DMS114 treated with DMSO at 0.1 percent for 48 hours (cell line): ENCODE measurements around the gene KLHDC7B.
"Not testable (repeated sequence)": the region's sequence is repeated elsewhere in the genome, so short reads cannot be mapped to it uniquely, and the experiment has no call there.

Source experiments
- DNase-seq: peaks from one replicate; lab custom pipeline; 2025; ENCODE audit not compliant: unreplicated experiment; lab: John Stamatoyannopoulos, UW

KLHDC7B gene

GRCh38 chr22:50517495-50518260 is 28.0 kb upstream of the KLHDC7B start:
- DNase-seq, result no peak

DNA sequence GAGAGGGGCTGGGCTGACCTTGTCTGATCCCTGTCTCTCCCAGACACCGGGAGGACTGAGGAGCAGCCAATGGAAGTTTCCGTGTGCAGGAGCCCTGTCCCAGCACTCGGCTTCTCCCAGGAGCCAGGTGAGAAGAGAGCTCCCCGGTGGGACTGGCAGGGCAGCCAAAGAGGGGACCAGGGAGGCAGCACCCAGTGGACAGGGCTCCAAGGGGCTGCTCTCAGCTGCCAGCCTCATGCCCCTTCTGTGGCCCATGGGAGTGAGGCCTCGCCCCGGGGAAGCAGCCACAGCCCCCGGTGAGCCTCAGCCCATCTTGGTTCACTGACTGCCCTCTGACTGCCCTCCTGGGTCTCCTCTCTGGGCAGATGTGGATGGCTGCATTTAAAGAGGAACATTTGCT is 27.1 kb upstream of the KLHDC7B start:
- DNase-seq, result no peak

GRCh38 chr22:50519151-50519550 is 26.5 kb upstream of the KLHDC7B start:
- DNase-seq, result no peak

- not testable (repeated sequence) for DNase-seq
Measured at GRCh38 chr22:50520184-50520583, 25.5 kb upstream of the KLHDC7B start.

DNA sequence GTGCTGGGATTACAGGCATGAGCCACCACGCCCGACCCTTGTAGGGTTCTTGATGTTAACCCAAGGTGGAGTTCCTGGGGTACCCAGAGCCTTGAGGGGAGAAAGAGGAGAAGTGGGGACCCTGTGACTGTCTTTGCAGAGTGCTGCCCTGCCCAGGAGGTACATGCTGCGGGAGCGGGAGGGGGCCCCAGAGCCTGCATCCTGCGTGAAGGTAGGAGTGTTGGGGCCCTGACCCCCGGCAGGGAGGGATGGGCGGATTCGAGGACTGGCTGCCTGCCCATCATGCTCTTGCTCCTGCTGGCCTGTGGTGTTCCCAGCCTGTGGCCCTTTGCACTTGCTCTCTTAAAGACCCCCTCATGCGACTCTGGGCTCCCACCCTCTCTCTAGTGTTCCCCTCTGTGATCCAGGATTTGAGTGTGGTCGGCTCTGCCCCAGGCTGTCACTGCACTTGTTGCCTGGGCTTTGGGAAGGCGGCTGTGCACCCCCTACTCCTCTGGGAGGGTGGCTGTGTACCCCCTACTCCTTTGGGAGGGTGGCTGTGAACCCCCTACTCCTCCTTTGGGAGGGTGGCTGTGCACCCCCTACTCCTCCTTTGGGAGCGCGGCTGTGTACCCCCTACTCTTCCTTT is 24.8 kb upstream of the KLHDC7B start:
- DNase-seq, result no peak

DNA sequence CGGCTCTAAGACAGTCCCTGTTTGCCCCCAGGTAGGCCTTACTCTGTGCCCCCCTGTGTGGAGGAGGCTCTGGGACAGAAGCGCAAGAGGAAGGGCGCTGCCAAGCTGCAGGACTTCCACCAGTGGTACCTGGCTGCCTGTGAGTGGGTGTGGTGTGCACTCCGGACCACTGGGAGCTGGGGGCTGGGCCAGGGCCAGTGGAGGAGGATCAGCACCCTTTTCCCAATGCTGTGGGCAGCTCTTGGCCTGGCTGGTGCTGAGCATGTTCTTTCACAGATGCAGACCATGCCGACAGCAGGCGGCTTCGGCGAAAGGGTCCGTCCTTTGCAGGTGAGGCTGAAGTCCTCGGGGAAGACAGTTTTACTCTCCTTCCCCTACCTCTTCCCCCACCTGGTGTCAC is 24.0 kb upstream of the KLHDC7B start:
- DNase-seq, result no peak

DNA sequence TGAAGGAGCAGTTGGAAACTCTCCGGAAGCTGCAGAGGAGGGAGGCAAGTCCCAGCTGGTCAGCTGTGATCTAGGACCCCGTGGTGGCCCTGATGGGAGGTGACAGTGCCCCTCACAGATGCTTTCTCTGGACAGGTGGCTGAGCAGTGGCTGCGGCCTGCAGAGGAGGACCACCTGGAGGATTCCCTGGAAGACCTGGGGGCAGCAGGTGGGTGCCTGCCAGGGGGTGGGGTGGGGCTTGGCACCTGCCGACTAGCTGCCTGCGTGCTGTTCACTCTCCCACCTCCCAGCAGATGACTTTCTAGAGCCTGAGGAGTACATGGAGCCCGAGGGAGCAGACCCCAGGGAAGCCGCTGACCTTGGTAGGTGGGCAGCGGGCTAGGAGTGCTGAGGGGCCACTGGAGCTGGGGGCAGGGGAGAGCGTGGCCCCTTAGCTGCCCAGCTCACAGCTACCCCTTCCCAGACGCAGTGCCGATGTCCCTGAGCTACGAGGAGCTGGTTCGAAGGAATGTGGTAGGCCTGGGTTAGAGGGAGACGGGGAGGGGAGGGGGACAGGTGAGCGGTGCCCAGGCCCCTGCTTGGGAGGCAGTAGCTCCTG is 23.4 kb upstream of the KLHDC7B start:
- no peak for DNase-seq

- DNase-seq, result no peak
Measured at GRCh38 chr22:50522806-50523438, 22.8 kb upstream of the KLHDC7B start.

DNA sequence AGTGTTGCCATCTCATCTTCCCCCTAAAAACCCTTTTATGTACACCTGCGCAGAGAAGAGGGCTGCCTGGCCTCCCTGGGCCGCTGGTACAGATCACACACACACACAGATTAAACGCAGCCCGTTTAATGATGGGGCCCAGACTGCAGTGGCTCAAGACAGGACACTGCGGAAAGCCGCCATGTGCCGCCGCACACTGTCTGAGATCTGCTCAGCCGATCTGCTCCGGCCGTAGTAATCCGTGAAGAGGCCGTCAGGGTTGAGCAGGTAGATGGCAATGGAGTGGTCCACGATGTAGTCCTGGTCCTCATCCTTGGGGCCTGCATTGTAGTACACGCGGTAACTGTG is 22.3 kb upstream of the KLHDC7B start:
- DNase-seq, result no peak

GRCh38 chr22:50523806-50524675 is 21.7 kb upstream of the KLHDC7B start:
- no peak for DNase-seq

GRCh38 chr22:50524676-50525103 is 21.0 kb upstream of the KLHDC7B start:
- no peak for DNase-seq

- DNase-seq, result peak; percentile 88
Measured at GRCh38 chr22:50525104-50525857, 20.4 kb upstream of the KLHDC7B start, which contains the start of gene SCO2. Gene SCO2 (minus strand): TSS chr22:50525598. CDS start chr22:50524411, 1,187 bp downstream.

DNA sequence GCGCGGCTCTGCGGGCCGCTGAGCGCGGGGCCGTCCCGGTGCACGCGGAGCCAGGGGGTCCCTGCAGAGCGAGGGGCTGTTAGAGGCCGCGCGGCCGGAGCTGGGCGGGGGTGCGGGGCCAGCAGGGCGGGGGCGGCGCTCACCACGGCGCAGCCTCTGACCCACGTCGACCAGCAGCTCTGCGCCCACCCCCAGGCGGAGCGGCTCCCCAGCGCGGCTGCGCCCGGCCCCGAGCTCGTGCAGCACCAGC is 19.9 kb upstream of the KLHDC7B start:
- no peak for DNase-seq

- DNase-seq, result peak; percentile 40
Measured at GRCh38 chr22:50526108-50526833, 19.4 kb upstream of the KLHDC7B start.

DNA sequence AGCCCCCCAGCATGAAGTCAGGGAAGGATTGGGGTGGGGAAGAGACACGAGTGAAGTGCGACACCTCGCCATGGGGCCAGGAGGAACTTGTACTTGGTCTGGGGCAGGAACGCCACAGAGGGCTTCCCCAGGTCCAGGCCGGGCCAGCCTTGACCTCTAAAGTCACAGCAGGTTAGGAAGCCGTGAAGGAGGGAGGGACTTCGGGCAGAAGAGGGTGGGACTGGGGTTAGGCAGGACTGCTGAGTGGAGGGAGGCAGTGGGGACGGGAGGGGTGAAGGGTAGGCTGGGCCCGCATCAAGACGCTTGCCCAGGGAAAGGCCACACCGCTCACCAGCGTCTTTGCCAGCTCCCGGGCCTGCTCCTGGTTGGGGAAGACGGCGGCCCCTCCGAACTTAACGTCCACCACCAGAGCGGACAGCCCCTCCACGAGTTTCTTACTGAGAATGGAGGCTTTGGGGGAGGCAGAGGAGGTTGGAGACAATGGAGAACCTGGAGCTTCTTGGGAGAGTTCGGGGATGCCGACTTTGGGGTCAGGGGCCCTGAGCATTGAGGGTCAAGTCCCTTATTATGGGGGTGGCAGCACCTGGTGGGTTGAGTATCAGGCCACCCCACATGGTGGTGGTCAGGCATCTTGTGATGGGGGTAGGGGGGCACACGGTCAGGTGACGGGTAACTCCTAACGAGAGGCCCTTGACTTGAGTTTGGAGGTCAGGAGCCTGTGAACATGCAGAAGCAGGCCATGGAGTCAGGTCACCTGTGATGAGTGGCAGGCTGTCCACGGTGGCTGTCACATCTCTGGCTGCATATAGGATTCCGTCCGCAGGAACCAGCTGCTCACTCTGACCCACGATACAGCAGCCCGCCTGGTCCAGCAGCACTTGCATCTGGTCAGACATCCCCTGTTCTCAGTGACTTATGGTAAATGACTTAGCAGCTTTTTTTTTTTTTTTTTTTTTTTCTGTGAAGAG is 18.6 kb upstream of the KLHDC7B start:
- DNase-seq, result peak; percentile 52

DNA sequence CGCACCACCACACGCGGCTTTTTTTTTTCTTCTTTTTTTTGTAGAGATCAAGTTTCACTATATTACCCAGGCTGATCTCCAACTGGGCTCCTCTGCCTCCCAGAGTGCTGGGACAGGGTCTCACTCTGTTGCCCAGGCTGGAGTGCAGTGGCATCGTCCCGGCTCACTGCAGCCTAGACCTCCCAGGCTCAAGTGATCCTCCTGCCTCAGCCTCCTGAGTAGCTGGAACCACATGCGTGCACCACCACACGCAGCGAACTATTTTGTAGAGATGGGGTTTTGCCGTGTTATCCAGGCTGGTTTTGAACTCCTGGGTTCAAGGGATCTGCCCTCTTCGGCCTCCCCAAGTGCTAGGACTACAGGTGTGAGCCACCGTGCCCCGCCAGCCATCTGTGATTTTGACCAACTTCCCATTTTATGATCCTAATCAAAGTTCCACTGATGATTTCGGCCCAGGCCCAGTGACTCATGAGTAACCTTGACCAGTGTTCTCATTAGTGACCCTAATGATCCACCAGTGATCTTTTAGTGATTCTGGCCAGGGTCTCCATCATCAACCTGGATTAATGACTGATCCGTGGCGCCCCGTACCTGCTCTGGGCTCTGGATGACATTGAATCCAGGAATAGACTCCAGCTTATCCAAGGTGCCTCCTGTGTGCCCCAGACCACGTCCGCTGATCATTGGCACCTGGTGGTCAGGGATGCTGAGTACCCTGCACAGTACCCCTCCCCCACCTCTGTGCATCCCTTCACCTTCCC is 17.6 kb upstream of the KLHDC7B start:
- no peak for DNase-seq

- DNase-seq, result no peak
Measured at GRCh38 chr22:50528682-50529415, 16.9 kb upstream of the KLHDC7B start.
